B cell (primary cell): ENCODE data around the gene CCDC60.

Experiments used
- CTCF ChIP-seq: fragments of 200-600 bp; IDR thresholded peaks from one replicate; pipeline ENCODE4 v1.8.0; 2022; ENCODE audit warnings: antibody characterized with exemption, mild to moderate bottlenecking
- EZH2 ChIP-seq: IDR thresholded peaks from 2 replicates; pipeline ENCODE4 v1.6.1; 2012; ENCODE audit warnings: borderline replicate concordance, low read depth, mild to moderate bottlenecking, moderate library complexity, low read length; ENCODE audit not compliant: insufficient read depth, poor library complexity, severe bottlenecking

GRCh38 chr12:119491814-119492213 lies 157.3 kb downstream of the CCDC60 start:
- no peak for TF ChIP-seq CTCF
- TF ChIP-seq EZH2: no peak
